K562 (cell line): ENCODE measurements around the gene ZNF155.
"Not testable (repeated sequence)": the region's sequence is repeated elsewhere in the genome, so short reads cannot be mapped to it uniquely, and the experiment has no call there.

Experiments used
- KLF1 ChIP-seq: fragments of 450-650 bp; IDR thresholded peaks from 2 replicates; pipeline ENCODE4 v1.6.1; 2016; ENCODE audit warnings: missing genetic modification characterization, missing compliant biosample characterization
- POLR2AphosphoS5 ChIP-seq: IDR thresholded peaks from 2 replicates; pipeline ENCODE4 v1.6.1; 2011; ENCODE audit warnings: mild to moderate bottlenecking, low read depth, low read length, moderate library complexity; ENCODE audit not compliant: control insufficient read depth, insufficient read depth
- TF ChIP-seq, protein P1 (sequence below), 3 experiments: IDR thresholded peaks in 2 of 3; conservative IDR thresholded peaks in 1 of 3; 2 replicates each; pipeline ENCODE4 v1.5.1; 2011 to 2012; ENCODE audit warnings: low read length in 3 of 3, mild to moderate bottlenecking in 3 of 3, control low read depth in 2 of 3, improper control_type of control experiment in 1 of 3, inconsistent platforms in 1 of 3, low read depth in 1 of 3, mixed read lengths in 1 of 3, moderate library complexity in 1 of 3; ENCODE audit not compliant: insufficient read depth in 2 of 3
- TF ChIP-seq, protein P2 (sequence below), 2 experiments: fragments of 450-650 bp in 1 of 2; sonication (generic) in 1 of 2; formaldehyde crosslinking in 1 of 2; IDR thresholded peaks in 1 of 2; conservative IDR thresholded peaks in 1 of 2; 2 replicates each; pipeline versions ENCODE4 v1.6.1 to v1.8.1; 2016 to 2023; ENCODE audit warnings: mild to moderate bottlenecking in 2 of 2, moderate library complexity in 2 of 2, inconsistent platforms in 1 of 2, missing genetic modification reagents in 1 of 2
- TF ChIP-seq, protein P3 (sequence below): sonication (generic); formaldehyde crosslinking; IDR thresholded peaks from 2 replicates; pipeline ENCODE4 v1.8.0; 2022; ENCODE audit warnings: mild to moderate bottlenecking, missing genetic modification reagents
- TF ChIP-seq, protein P4 (sequence below): fragments of 450-650 bp; IDR thresholded peaks from 2 replicates; pipeline ENCODE4 v1.6.1; 2016; ENCODE audit warnings: missing biosample characterization, missing genetic modification characterization
- TF ChIP-seq, protein P5 (sequence below), 2 experiments: IDR thresholded peaks; 2 replicates each; pipeline ENCODE4 v1.6.1; 2011; ENCODE audit warnings: borderline replicate concordance in 1 of 2, control low read depth in 1 of 2, low read depth in 1 of 2, low read length in 1 of 2, mild to moderate bottlenecking in 1 of 2, mixed read lengths in 1 of 2, moderate library complexity in 1 of 2; ENCODE audit not compliant: insufficient read depth in 1 of 2, insufficient read length in 1 of 2, poor library complexity in 1 of 2, severe bottlenecking in 1 of 2; ENCODE audit errors: extremely low read depth in 1 of 2

DNA sequence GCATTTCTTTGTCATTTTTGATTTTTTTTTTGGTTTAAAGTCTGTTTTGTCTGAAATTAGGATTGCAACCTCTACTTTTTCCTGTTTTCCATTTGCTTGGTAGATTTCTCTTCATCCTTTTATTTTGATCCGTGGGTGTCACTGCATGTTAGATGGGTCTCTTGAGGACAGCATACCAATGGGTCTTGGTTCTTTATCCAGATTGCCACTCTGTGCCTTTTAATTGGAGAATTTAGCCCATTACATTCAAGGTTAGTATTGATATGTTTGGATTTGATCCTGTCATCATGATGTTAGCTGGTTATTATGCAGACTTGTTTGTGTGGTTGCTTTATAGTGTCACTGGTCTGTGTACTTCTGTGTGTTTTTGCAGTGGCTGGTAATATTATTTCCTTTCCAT is 36.6 kb upstream of the ZNF155 start:
- TF ChIP-seq, protein P1, sequence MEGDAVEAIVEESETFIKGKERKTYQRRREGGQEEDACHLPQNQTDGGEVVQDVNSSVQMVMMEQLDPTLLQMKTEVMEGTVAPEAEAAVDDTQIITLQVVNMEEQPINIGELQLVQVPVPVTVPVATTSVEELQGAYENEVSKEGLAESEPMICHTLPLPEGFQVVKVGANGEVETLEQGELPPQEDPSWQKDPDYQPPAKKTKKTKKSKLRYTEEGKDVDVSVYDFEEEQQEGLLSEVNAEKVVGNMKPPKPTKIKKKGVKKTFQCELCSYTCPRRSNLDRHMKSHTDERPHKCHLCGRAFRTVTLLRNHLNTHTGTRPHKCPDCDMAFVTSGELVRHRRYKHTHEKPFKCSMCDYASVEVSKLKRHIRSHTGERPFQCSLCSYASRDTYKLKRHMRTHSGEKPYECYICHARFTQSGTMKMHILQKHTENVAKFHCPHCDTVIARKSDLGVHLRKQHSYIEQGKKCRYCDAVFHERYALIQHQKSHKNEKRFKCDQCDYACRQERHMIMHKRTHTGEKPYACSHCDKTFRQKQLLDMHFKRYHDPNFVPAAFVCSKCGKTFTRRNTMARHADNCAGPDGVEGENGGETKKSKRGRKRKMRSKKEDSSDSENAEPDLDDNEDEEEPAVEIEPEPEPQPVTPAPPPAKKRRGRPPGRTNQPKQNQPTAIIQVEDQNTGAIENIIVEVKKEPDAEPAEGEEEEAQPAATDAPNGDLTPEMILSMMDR (IDR thresholded peaks at IDR 0.05 in 2 of 3, conservative IDR thresholded peaks at IDR 0.05 in 1 of 3; ENCODE audit: insufficient read depth in 2 of 3, low read depth in 1 of 3, low read length in 3 of 3) = not testable (repeated sequence)
- TF ChIP-seq POLR2AphosphoS5; KLF1 (tag): not testable (repeated sequence)
- TF ChIP-seq, protein P2, sequence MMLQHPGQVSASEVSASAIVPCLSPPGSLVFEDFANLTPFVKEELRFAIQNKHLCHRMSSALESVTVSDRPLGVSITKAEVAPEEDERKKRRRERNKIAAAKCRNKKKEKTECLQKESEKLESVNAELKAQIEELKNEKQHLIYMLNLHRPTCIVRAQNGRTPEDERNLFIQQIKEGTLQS (IDR thresholded peaks at IDR 0.05) = not testable (repeated sequence)
- TF ChIP-seq, protein P2 (CRISPR knock-in tag; conservative IDR thresholded peaks at IDR 0.05) = not testable (repeated sequence)
- TF ChIP-seq, protein P3, sequence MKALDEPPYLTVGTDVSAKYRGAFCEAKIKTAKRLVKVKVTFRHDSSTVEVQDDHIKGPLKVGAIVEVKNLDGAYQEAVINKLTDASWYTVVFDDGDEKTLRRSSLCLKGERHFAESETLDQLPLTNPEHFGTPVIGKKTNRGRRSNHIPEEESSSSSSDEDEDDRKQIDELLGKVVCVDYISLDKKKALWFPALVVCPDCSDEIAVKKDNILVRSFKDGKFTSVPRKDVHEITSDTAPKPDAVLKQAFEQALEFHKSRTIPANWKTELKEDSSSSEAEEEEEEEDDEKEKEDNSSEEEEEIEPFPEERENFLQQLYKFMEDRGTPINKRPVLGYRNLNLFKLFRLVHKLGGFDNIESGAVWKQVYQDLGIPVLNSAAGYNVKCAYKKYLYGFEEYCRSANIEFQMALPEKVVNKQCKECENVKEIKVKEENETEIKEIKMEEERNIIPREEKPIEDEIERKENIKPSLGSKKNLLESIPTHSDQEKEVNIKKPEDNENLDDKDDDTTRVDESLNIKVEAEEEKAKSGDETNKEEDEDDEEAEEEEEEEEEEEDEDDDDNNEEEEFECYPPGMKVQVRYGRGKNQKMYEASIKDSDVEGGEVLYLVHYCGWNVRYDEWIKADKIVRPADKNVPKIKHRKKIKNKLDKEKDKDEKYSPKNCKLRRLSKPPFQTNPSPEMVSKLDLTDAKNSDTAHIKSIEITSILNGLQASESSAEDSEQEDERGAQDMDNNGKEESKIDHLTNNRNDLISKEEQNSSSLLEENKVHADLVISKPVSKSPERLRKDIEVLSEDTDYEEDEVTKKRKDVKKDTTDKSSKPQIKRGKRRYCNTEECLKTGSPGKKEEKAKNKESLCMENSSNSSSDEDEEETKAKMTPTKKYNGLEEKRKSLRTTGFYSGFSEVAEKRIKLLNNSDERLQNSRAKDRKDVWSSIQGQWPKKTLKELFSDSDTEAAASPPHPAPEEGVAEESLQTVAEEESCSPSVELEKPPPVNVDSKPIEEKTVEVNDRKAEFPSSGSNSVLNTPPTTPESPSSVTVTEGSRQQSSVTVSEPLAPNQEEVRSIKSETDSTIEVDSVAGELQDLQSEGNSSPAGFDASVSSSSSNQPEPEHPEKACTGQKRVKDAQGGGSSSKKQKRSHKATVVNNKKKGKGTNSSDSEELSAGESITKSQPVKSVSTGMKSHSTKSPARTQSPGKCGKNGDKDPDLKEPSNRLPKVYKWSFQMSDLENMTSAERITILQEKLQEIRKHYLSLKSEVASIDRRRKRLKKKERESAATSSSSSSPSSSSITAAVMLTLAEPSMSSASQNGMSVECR (CRISPR knock-in tag) = not testable (repeated sequence)
- TF ChIP-seq, protein P4, sequence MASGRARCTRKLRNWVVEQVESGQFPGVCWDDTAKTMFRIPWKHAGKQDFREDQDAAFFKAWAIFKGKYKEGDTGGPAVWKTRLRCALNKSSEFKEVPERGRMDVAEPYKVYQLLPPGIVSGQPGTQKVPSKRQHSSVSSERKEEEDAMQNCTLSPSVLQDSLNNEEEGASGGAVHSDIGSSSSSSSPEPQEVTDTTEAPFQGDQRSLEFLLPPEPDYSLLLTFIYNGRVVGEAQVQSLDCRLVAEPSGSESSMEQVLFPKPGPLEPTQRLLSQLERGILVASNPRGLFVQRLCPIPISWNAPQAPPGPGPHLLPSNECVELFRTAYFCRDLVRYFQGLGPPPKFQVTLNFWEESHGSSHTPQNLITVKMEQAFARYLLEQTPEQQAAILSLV (tag) = not testable (repeated sequence)
- TF ChIP-seq, protein P5, sequence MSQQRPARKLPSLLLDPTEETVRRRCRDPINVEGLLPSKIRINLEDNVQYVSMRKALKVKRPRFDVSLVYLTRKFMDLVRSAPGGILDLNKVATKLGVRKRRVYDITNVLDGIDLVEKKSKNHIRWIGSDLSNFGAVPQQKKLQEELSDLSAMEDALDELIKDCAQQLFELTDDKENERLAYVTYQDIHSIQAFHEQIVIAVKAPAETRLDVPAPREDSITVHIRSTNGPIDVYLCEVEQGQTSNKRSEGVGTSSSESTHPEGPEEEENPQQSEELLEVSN (IDR thresholded peaks at IDR 0.05; ENCODE audit: borderline replicate concordance in 1 of 2, extremely low read depth in 1 of 2, insufficient read depth in 1 of 2, insufficient read length in 1 of 2, low read depth in 1 of 2, low read length in 1 of 2, poor library complexity in 1 of 2, severe bottlenecking in 1 of 2) = not testable (repeated sequence)
